ENCODE results near the gene FSTL4.

The FSTL4 gene

DNA sequence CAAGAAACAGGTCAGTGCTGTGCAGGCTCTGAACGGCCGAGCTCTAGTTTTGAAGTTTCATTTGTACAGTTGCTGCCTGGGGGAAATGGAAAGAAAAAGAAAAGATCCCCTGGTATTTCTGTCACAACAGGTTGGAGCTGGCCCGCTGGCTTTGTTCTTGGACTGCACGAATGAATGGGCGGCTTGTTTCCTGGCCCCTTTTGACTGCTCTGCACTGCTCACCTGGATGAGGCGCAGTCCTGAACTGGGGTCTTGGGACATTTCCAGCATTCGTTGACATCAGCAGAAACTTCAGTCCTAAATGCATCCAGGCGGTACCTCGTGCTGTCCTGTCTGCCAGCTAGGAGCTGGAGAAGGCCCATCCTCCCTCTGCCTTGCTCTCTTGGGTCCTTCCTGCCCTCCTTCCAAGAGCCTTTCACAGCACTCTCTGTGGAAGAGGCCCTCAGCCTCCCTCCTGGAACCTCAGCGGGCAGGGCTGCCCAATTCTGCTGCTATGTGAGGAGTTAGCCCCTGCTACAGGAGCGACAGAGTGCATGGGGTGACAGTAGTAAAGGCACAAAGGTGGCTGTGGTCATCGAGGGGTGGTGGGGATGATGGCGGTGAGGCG lies 189.2 kb downstream of the FSTL4 start:
- no peak for DNase-seq

DNA sequence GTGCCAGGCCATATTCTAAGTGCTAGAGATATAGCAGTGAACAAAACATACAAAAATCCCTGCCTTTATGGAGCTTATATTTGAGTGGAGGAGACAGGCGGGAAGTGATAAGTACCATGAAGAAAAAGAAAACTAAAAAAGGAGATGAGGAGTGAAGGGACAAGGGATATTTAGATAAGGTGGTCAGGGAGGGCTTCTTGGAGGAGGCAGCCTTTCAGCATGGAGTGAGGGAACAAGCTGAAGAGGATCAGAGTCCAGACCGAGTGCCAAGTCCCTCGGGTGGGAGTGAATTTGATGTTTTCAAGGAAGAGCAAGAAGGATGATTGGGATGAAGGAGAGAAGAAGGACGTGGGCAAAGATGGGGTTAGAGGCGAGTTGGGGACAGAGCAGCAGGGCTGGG lies 190.5 kb downstream of the FSTL4 start:
- DNase-seq = no peak

DNA sequence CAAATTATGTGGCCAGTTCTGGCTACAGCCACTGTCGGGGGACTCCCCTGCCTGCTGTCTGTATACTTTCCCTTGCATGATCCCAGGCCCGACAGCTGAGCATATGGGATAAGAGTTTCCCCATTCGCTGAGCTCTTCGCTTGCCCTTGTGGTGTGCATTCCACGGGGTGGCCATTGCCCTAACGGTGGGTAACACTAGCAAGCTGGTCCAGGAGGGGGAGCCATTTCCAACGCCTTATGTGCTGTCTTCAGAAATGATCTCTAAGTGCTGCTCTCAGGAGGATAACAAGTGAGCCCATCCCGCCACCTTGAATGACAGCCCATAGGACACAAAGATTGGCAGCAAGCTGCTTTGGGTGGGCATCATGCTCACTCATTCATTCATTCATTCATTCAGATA lies 190.9 kb downstream of the FSTL4 start:
- no peak for DNase-seq

DNA sequence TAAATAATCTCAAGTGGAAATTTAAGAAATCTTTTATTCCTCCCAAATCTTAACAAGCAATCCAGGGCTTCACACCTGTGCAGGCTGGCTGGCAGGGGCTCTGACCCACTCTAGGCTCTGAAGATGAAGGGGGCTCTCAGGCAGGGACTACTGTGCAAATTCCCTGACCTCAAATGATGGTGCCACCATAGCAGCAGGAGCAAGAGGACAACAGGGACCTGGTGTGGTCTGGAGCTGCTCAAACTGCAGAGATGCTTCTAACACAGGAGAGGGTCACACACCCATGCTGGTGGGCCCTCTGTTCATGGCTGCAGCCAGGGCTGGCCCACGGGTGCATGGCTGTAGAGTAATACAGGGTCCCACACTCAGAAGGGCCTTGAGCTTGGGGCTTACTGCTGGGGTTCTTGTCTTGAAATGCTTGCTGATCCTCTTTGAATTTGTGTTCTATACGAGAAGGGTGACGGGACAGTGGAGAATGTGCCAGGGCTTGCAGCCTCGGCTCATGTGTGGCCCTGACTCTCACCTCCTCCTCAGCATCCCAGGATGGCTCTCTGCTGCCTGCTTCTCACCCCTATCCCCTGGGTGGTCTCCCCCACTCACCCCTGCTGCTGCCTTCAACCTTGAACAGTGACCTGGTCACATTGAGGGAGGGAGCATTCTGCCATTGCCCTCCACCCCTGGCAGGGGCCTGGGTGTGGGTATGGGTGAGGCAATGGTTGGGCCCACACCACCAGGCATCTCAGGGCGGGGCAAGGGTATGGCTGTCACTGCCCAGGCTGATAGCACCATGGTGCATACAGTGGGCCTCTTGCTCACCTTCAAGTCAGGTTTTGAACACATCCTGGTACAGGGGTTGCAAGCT lies 191.7 kb downstream of the FSTL4 start:
- DNase-seq = no peak

DNA sequence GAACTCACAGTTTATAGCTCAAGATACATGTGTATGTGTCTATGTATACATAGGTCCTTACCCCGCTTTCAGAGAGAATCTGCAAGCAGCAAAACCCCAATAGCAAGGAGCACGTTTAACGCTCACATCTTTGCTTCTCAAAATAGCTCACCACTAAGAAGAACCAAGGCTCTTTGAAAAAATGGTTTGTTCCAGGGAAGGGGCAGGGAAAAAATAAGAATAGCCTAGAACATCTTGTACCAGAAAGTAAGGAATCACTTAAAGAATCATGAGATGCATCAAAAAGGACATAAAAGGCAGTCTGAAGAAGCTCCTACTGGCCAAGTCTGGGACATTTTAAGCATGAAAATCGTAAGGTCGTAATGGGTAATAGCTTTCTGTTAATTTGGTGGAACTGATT lies 196.4 kb downstream of the FSTL4 start:
- DNase-seq = no peak

DNA sequence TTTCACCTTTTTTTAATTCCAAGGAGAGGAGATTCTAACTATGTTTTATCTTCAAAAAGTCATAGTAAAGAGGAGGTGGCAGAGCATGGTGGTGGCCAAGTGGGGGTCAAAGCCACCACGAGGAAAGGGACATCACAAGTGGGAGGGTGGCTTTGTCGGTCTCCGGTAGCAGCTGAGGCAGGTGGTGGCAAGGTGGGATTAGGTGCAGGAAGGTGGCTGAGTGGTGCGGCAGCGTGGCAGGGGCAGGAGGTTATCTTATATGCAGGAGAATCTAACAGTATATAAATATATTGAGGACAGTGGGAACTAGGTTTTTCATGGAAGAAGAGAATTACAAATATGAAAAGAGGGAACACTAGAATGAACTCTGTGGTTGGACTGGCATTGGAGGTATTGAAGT lies 196.8 kb downstream of the FSTL4 start:
- DNase-seq = no peak

DNA sequence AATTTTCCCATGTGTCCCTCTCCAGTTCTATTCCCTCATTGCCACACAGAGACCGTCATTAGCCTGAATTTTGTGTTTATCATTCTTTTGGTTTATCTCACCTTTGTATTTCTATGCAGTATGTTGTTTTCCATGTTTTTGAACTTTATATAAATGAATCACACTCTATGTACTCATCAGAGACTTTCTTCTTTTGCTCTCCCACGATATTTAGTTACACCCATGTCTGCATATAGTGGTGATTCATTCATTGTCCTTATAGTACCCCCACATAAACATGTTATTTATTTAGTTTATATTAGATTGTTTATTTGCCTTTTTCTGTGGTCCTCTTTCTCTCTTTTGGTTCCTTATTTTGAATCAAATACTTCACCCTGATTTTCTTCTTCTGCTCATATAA lies 199.7 kb downstream of the FSTL4 start:
- no peak for DNase-seq

DNA sequence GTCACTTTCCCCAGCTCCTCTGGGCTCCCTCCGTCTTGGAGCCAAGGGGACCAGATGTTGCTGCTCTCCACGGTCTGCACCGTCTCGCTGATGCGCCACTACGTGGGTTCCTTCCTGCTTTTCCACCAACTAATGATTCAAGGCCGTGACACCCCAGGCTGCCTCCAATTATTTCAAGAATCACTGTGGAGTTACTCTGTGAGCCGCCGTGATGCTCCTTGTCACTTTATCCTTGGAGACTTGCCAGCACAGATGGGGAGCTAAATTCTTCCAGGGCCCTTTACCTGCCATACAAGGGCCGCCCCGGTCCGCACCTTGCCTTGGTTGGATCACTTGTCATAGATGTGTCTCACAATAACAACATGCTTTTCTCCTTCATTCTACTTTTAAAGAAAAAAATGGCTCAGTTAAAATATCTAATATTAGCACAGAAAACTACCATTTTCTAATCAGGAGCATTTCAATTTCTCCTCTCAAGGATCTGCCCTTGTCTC lies 202.0 kb downstream of the FSTL4 start:
- no peak for DNase-seq

DNA sequence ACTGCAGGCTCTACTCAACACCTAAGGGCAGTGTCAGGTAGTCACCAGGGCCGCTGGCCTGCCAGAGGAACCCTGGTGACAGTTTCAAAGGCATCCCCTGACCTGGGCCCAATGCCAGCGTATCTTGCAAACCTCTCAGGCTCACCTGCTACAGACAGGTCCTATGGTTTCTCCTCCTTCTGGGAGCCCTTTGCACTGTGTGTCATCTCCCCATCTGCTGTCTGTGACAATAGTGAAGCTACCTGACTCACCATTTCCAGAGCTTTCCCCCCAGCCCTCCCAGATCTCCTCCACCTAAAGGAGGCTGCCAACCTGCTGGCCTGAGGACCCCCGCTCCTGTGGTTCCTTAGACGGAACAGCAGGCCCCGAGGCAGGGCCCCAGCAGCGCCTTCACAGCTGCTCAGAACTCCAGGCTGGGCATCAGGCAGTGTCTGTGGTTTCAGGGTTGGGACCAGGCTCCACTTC lies 203.1 kb downstream of the FSTL4 start:
- DNase-seq = no peak

DNA sequence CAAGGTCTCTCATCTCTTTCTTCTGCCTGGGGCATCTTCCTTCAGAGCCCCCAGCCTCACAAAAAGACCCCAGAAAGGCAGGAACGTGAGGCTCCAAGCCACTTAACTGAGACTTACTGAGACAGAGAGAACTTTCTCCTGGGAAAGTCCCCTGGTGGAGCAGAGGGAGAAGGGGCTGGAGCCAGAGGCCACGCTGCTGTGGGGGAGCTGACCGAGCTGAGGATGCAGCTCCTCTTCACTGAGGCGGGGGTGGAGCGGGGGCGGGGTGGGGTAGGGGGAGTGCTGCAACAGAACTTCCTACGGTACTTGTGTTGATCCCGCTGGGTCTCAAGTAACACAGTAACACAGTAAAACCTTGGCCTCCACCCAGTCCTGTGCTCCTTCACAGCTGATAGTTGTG lies 204.0 kb downstream of the FSTL4 start:
- no peak for DNase-seq

DNA sequence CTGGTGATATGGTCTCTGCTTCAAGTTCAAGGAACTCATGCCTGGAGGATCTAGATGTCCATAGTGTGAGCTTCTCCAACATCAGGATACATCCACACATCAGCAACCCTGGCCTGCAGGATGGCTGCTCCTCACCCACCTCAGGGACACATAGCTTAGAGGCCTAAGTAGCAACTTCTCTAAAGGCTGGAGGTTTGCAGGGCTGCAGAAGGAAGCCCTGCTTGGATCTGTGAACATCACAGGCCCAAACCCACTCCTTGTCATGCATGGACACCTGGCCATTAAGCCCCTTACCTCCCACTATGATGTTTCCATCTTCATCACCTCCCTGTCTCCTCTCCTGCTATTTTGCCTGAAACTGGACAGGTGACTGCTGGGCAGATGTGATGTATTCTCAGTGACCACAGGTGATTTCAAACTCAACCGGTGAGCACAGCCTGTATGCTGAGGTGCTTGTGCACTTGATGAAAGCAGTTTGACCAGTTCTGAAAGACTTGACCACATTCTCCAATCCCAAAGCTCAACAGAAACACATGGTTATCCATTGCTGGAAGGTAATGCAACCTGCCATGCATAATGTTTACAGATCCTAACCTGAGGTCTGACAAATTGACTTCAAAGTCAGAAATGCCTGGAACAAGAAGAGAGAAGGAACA lies 205.2 kb downstream of the FSTL4 start:
- DNase-seq = no peak

DNA sequence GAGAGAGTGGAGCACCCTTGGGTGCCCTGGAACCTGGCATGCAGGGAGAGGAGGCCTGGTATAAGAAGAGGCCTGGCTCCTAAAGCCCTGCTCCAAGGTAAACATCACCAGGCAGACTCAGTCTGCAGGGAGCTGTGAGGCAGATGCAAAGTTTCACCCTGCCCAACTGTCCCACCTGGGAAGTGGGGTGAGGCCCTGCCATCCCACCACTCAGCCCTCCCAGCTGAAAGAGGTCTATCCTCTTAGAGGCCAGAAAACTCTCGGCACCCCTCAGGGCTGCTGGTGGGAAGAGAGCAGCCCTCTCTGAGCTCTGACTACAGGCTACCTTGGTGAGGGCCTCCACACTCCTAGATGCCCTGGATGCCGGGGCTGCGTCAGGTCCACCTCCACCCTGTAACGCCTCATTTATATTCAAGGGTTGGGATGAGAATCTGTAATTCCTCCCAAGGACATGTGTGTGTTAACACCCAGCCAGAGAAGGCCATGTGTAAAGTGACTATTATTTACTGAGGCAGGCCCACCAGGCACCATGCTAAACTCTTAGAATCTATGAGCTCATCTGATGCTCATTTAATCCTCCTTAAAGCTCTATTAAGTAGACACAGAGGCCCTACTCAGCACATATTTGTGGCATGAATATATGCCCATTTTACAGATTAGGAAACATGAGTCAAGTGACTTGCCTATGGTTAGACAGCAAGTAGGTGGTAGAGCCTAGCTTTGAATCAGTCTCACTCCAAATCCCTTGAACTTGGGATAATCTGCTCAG lies 205.9 kb downstream of the FSTL4 start:
- no peak for DNase-seq

DNA sequence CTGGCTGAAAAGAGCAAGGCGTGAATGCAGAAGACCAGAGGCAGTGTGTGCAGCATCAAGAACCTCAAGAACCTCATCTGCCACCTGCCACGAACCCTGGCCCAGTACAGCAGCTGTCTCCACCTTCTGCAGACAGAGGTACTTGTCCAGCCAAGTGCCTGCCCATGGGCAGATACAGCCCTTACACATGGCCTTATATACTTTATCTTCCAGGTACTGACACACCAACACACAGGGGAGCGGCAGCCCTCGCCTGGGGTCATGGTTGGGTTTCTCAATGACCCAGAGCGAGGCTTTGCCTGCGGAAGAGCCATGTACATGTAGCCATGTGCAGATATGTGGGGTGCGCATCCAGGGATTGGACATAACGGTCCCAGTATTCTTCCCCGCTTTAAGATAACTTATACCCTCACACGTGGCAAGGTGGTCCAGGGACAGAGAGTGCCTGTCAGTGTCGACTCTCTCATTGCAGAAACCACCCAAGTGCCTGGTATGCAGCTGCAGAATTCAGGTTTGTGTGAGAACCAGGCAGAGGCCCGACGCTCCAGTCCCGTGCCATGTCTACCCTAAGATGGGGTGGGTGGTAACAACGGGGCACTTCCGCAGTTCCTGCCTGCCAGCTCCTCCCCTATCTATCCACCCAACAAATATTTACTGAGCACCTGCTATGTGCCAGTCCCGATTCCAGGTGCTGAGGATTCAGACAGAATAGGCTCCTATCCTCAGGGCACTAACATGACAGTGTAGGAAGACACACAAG lies 206.9 kb downstream of the FSTL4 start:
- no peak for DNase-seq

DNA sequence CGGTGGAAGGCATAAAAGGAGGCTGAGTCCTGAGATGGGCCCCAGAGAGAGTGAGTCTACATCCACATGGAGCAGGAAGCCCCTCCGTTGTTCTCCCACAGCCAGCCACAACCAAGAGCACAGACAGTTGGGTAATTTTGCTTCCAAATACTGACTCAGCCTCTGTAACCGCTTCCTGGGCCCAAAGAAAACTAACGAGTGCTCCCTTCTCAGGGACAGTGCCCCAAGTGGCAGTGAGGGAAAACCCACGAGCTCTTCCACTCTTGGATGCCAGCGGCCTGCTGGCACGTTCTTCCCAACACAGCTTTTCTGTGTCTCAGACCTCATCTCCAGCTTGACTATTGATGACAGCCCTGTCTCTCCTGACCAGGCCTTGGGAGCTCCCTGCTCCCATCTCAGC lies 207.6 kb downstream of the FSTL4 start:
- DNase-seq = no peak

DNA sequence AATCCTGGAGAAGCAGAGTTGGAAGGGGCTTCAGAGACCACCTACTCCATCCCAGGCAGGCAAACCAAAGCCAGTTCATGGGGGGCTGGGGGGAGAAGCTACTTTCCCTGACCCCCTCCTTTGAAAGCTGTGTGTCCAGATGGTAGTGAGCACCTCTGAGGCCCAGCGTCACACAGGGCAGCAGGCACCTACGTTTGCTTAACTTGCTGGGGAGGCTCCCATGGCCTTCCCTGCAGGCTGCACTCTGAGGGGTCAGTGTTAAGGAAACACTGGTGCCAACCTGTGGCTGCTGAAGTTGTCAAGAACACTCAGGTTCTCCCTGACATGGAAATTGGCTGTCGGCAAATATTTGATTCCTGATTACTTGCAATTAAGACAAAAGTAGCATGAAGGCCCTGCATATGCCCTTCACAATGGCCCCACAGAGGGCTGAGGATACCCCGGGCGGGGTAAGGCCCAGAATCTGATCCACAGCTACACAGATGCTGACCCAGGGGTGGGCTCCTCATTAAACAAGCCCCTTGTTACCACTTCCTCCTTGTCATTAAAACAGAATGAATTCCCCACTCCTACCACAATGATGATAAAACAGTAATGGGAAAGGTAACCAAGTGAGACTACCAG lies 208.5 kb downstream of the FSTL4 start:
- DNase-seq = no peak

DNA sequence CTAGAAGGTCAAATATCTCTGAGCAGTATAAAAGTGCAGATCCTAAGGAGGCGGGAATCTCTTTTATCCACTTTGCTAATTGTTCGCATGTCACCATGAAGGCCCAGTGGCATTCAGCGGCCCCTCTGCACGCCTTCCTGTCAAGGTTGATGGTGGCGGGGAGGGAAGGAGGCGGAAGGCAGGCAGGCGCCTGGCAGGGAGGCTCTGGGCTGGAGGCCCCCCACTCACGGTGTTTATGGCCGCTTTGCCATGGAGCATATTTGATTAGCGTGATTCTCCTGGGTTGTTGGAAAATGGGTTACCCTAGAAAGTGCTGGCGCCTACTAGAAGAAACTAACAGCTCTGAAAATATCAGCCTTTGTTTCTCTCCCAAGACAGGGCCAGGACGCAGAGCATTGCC lies 209.6 kb downstream of the FSTL4 start:
- DNase-seq = no peak

DNA sequence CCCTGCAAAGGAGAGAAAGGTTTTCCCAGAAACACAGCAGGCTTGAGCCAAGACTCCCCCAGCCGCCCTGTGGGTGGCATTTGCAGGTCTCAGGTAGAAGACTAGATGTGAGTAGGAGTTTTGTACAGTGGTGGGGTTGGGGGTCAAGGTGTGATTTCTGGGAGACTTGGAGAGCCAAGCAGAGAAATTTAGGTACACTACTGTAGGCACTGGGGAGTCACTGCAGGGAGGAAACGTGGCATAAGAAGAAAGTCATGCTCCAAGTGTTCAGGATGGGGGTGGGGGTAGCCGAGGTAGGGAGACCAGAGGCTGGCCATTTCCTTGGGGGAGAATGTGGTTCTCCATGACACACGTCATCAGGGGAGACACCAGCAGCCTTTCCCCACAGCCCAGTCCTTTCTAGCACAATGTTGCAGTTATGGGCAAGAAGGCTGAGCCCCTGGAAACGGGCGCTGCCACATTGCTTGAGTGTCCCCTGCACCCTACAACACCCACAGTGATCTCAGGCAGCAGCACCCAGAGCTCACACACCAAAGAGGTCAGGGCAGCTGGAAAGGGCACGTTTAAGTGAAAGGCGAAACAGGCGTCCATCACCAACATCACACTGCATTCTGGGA lies 210.5 kb downstream of the FSTL4 start:
- DNase-seq = no peak

DNA sequence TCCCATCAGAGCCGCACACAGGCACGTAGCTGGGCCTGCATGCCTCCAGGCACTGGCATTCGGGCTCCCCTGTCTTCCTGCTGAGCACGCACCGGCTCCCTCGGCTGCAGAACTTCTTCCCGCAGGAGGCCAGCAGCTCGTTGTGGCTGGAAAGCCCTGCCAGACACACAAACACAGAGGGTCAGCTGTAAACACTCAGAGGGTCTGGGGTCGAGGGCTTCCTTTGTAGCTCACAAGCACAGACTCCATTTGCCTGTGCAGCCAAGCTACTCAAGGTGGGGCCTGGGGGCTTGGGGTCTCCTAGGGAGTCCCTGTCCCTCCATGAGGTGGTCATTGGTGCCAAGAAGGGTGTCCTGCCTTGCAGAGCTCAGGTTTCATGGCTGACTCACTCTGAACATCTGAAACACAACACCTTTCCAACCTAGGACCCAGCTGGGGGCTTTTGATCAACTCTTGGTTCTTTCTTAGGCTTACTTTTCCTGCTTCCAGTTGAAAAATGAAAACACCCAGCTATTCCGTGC lies 211.4 kb downstream of the FSTL4 start:
- no peak for DNase-seq

DNA sequence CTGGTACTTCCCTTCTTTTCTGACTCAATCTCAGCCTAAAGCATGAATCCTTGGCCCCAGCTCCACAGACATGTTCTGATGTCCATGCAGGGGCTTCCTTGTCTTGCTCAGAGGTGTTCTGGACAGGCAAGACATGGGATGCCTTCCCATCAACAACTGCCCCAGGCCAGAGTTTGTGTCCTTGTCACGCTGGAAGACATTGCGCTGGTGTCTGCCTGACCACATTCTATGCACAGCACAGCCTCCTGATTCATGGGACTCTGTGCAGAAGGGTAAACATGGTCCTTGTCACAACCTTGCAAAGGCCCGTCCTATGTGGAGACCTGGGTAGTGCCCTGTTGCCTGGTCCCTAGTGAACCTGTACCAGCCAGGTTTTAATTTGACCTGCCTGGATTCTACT lies 212.2 kb downstream of the FSTL4 start:
- no peak for DNase-seq

DNA sequence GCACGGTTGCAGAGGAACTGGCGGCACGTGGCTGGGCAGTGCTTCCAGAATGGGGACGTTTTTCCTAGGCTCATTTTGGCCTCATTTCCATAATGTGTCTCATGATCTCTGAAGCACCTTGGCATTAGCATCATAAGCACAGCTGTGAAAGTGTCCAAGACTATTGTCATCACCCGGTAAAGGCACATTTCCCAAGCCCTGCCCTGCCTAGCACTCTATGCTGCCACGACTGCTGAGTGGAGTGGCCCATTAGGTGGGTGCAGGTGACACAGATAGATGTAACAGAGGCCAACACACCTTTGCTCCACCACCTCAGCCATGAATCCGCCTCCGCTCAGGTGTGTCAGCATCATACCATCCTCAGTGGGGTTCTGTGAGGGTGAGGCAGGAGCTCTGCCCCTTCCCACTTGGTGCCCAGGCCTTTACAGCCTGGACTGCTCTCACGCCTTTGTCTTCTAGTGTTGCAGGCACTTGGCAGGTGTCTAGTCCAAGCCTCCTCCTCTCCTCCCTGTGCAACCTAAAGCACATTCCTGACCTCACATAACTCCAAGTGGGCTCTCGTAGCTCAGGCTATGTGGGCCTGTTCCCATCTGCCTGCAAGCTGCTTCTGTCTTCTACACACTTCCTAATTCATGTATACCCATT lies 213.0 kb downstream of the FSTL4 start:
- DNase-seq = no peak

DNA sequence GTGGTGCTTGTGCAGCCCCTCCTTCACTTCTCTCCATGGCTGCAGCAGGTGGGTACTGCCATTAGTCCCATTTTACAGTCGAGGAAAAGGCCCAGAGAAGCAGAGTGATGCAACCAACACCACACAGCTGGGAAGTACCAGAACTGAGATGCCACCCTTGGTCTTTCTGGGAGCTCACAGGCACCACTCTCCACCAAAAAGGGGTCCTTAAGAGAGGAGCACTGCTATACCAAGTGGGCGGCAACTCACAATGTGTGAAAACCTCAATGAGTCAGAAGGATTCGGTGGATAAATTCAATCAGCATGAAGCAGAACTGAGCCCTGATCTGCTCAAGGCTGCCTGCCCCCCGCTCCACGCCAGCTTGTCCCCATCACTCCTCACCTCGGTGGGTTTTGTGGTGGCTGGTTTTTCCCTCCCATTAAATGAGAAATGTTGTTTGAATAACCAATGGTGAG lies 213.7 kb downstream of the FSTL4 start:
- DNase-seq = no peak

Measured in NCI-H187 treated with DMSO at 0.1 percent for 48 hours (cell line).